HL-60 (cell line): ENCODE measurements around the gene STATH.

Experiments used
- DNase-seq, 2 experiments: peaks; one replicate each; pipeline ENCODE4 v3.0.0-alpha.2; 2010 to 2020; ENCODE audit warnings: low read depth in 1 of 2, low spot score in 1 of 2
- H3K27ac ChIP-seq: fragments of 250-450 bp; sonication (Bioruptor Pico); replicated peaks from 2 replicates; pipeline ENCODE4 v1.5.1; 2020; ENCODE audit warnings: mild to moderate bottlenecking, moderate library complexity
- H3K27me3 ChIP-seq: fragments of 250-450 bp; sonication (Bioruptor Pico); 2 replicates; pipeline ENCODE4 v1.5.1; 2021; ENCODE audit warnings: mild to moderate bottlenecking, moderate library complexity; ENCODE audit not compliant: insufficient read depth, poor library complexity, severe bottlenecking
- H3K4me3 ChIP-seq: replicated peaks from 2 replicates; pipeline ENCODE4 v1.5.1; 2011; ENCODE audit warnings: mild to moderate bottlenecking, control low read depth, low read length; ENCODE audit not compliant: insufficient read depth
- CTCF ChIP-seq: IDR thresholded peaks from one replicate; pipeline ENCODE4 v1.5.1; 2011; ENCODE audit warnings: low read length, control low read depth, inconsistent platforms; ENCODE audit not compliant: insufficient read depth
- GABPA ChIP-seq: IDR thresholded peaks from 2 replicates; pipeline ENCODE4 v1.6.1; 2012; ENCODE audit warnings: low read depth
- POLR2AphosphoS5 ChIP-seq: IDR thresholded peaks from 2 replicates; pipeline ENCODE4 v1.6.1; 2012; ENCODE audit warnings: low read depth
- REST ChIP-seq: IDR thresholded peaks from 2 replicates; pipeline ENCODE4 v1.6.1; 2012; ENCODE audit warnings: low read depth; ENCODE audit not compliant: insufficient replicate concordance
- SPI1 ChIP-seq: IDR thresholded peaks from 2 replicates; pipeline ENCODE4 v1.6.1; 2012; ENCODE audit warnings: low read depth, mild to moderate bottlenecking, borderline replicate concordance

Gene STATH

GRCh38 chr4:69965628-69966027, 30.1 kb upstream of the STATH start, which contains the start of gene CSN2:
CSN2 (minus strand) TSS chr4:69965728; CDS start chr4:69960995, 4,733 bp downstream.
- DNase-seq: no peak
- Histone ChIP-seq H3K27me3 (no peaks in the 10 kb centered on the region), H3K27ac (no peak within 1 kb of the TSS), H3K4me3 (no peak within 1 kb of the TSS)
- TF ChIP-seq REST (no peak), GABPA (no peak), SPI1 (no peak), POLR2AphosphoS5 (no peak), CTCF (no peak)

- no peak overlapping the region for H3K4me3 ChIP-seq
- no peak overlapping the region for H3K27ac ChIP-seq
- DNase-seq: no peak
- H3K27me3 ChIP-seq: no peaks in the 10 kb centered on the region
- TF ChIP-seq SPI1 (no peak), GABPA (no peak), POLR2AphosphoS5 (no peak), REST (no peak), CTCF (no peak)
These were observed 25.7 kb upstream of the STATH start for GRCh38 chr4:69970071-69970470.

- TF ChIP-seq GABPA (no peak), POLR2AphosphoS5 (no peak), SPI1 (no peak), REST (no peak), CTCF (no peak)
- Histone ChIP-seq H3K27me3 (no peaks in the 10 kb centered on the region), H3K27ac (no peak overlapping the region), H3K4me3 (no peak overlapping the region)
- DNase-seq: no peak
These were observed 21.1 kb upstream of the STATH start for GRCh38 chr4:69974631-69975030.
